Vagina (tissue), 2 donors: ENCODE data around the gene SRRM1.

Experiments used
- POLR2AphosphoS5 ChIP-seq, 2 donors: sonication (generic); formaldehyde crosslinking; IDR thresholded peaks; one replicate each; pipeline ENCODE4 v1.9.0; 2017; ENCODE audit warnings: antibody characterized with exemption in 2 of 2, mild to moderate bottlenecking in 2 of 2, low read depth in 1 of 2; ENCODE audit not compliant: insufficient read depth in 1 of 2
- TF ChIP-seq, protein P1 (sequence below), 3 experiments: fragments of 450-650 bp in 2 of 3; fragments of 200-600 bp in 1 of 3; sonication (generic) in 1 of 3; IDR thresholded peaks; one replicate each; pipeline ENCODE4 v1.5.1; 2017 to 2019; ENCODE audit warnings: antibody characterized with exemption in 3 of 3, mild to moderate bottlenecking in 2 of 3, moderate library complexity in 2 of 3

DNA sequence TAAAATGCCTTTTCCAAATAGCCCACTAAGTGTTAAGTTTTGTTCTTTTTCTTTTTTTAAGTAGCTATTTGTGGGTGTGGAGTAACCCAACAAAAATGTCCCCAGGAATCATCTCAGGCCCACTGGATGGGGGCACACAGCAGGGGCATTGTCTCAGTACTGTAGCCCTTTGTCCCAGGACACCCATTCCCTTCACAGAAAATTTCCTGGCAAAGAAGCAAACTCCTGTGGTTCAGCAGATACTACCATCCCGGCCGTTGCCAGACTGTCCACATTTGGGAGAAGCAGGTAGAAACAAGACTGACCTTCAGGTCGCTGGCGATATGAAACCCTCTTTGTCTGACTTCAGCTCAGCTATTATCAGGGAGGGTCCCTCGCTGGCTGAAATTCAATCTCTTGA lies 23.7 kb upstream of the SRRM1 start:
- TF ChIP-seq, protein P1, sequence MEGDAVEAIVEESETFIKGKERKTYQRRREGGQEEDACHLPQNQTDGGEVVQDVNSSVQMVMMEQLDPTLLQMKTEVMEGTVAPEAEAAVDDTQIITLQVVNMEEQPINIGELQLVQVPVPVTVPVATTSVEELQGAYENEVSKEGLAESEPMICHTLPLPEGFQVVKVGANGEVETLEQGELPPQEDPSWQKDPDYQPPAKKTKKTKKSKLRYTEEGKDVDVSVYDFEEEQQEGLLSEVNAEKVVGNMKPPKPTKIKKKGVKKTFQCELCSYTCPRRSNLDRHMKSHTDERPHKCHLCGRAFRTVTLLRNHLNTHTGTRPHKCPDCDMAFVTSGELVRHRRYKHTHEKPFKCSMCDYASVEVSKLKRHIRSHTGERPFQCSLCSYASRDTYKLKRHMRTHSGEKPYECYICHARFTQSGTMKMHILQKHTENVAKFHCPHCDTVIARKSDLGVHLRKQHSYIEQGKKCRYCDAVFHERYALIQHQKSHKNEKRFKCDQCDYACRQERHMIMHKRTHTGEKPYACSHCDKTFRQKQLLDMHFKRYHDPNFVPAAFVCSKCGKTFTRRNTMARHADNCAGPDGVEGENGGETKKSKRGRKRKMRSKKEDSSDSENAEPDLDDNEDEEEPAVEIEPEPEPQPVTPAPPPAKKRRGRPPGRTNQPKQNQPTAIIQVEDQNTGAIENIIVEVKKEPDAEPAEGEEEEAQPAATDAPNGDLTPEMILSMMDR (IDR thresholded peaks at IDR 0.05), result no peak
- no peak for TF ChIP-seq POLR2AphosphoS5 (IDR thresholded peaks at IDR 0.05; ENCODE audit: insufficient read depth in 1 of 2, low read depth in 1 of 2)
